ENCODE results near the gene RABEPK.

RABEPK gene

GRCh38 chr9:125277411-125277810 is 77.1 kb downstream of the RABEPK start:
- TF ChIP-seq USF1 (IDR thresholded peaks at IDR 0.05) (no peak), TEAD4 (IDR thresholded peaks at IDR 0.05) (no peak), CEBPB (IDR thresholded peaks at IDR 0.05) (no peak), ZBTB7A (IDR thresholded peaks at IDR 0.05; ENCODE audit: low read depth) (no peak), EGR1 (IDR thresholded peaks at IDR 0.05) (no peak), NFIC (IDR thresholded peaks at IDR 0.05) (no peak), CREB1 (IDR thresholded peaks at IDR 0.05; ENCODE audit: low read depth) (no peak)

- TF ChIP-seq FOXM1 (IDR thresholded peaks at IDR 0.05; ENCODE audit: borderline replicate concordance, low read depth) = no peak
- TF ChIP-seq TCF12 (IDR thresholded peaks at IDR 0.05; ENCODE audit: low read depth) = no peak
- TF ChIP-seq CEBPB (IDR thresholded peaks at IDR 0.05) = no peak
- TF ChIP-seq NFIC (IDR thresholded peaks at IDR 0.05) = no peak
- no peak for TF ChIP-seq USF1 (IDR thresholded peaks at IDR 0.05)
- TF ChIP-seq, protein P1, sequence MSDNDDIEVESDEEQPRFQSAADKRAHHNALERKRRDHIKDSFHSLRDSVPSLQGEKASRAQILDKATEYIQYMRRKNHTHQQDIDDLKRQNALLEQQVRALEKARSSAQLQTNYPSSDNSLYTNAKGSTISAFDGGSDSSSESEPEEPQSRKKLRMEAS (IDR thresholded peaks at IDR 0.05) = no peak
- no peak for TF ChIP-seq TEAD4 (IDR thresholded peaks at IDR 0.05)
- no peak for TF ChIP-seq EGR1 (IDR thresholded peaks at IDR 0.05)
- no peak for TF ChIP-seq YY1 (IDR thresholded peaks at IDR 0.05; ENCODE audit: low read depth)
- TF ChIP-seq, protein P2, sequence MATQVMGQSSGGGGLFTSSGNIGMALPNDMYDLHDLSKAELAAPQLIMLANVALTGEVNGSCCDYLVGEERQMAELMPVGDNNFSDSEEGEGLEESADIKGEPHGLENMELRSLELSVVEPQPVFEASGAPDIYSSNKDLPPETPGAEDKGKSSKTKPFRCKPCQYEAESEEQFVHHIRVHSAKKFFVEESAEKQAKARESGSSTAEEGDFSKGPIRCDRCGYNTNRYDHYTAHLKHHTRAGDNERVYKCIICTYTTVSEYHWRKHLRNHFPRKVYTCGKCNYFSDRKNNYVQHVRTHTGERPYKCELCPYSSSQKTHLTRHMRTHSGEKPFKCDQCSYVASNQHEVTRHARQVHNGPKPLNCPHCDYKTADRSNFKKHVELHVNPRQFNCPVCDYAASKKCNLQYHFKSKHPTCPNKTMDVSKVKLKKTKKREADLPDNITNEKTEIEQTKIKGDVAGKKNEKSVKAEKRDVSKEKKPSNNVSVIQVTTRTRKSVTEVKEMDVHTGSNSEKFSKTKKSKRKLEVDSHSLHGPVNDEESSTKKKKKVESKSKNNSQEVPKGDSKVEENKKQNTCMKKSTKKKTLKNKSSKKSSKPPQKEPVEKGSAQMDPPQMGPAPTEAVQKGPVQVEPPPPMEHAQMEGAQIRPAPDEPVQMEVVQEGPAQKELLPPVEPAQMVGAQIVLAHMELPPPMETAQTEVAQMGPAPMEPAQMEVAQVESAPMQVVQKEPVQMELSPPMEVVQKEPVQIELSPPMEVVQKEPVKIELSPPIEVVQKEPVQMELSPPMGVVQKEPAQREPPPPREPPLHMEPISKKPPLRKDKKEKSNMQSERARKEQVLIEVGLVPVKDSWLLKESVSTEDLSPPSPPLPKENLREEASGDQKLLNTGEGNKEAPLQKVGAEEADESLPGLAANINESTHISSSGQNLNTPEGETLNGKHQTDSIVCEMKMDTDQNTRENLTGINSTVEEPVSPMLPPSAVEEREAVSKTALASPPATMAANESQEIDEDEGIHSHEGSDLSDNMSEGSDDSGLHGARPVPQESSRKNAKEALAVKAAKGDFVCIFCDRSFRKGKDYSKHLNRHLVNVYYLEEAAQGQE (IDR thresholded peaks at IDR 0.05; ENCODE audit: low read depth) = no peak
- TF ChIP-seq ZBTB7A (IDR thresholded peaks at IDR 0.05; ENCODE audit: low read depth) = no peak
- no peak for TF ChIP-seq RAD21 (IDR thresholded peaks at IDR 0.05; ENCODE audit: low read depth)
- no peak for TF ChIP-seq CREB1 (IDR thresholded peaks at IDR 0.05; ENCODE audit: low read depth)
- TF ChIP-seq TAF1 (IDR thresholded peaks at IDR 0.05; ENCODE audit: low read depth) = no peak
- no peak for TF ChIP-seq EP300 (IDR thresholded peaks at IDR 0.05; ENCODE audit: borderline replicate concordance)
Measured at GRCh38 chr9:125280945-125281344, 80.6 kb downstream of the RABEPK start.
